ENCODE data around the gene EEFSEC.

GRCh38 chr3:128355543-128355919 lies 202.2 kb downstream of the EEFSEC start:
- TF ChIP-seq CTCF (IDR thresholded peaks at IDR 0.05; ENCODE audit: low read depth, low read length) = no peak
- no peak for TF ChIP-seq MAX (IDR thresholded peaks at IDR 0.05; ENCODE audit: low read depth, low read length)
- no peak for TF ChIP-seq POLR2A (IDR thresholded peaks at IDR 0.05; ENCODE audit: extremely low read depth, insufficient read length)
- TF ChIP-seq MYC (IDR thresholded peaks at IDR 0.05; ENCODE audit: low read depth, low read length) = no peak

All from NB4 (cell line).